Ovary (tissue), 9 donors: Measurements from ENCODE around the gene SPATA16. TPM values are rescaled to one million over a fixed set of nuclear protein-coding genes. Genes with fewer than 3 reads are reported as not detected.

Experiments used
- DNase-seq, 5 donors: peaks; one replicate each; pipeline ENCODE4 v3.0.0-alpha.2; 2019 to 2020
- H3K27ac ChIP-seq, 2 donors: fragments of 200-600 bp; one replicate each; pipeline versions ENCODE4 v1.5.1 to v1.8.0; 2019 to 2022
- H3K27me3 ChIP-seq: fragments of 200-600 bp; one replicate; pipeline ENCODE4 v1.8.0; 2022
- H3K36me3 ChIP-seq: fragments of 200-600 bp; sonication (generic); one replicate; pipeline ENCODE4 v1.5.1; 2019
- H3K4me1 ChIP-seq: one replicate; pipeline ENCODE4 v1.8.1; 2013; ENCODE audit warnings: mild to moderate bottlenecking, moderate library complexity; ENCODE audit not compliant: insufficient read depth
- H3K4me3 ChIP-seq: fragments of 200-600 bp; sonication (generic); one replicate; pipeline ENCODE4 v1.5.1; 2017
- H3K9me3 ChIP-seq, 2 donors: fragments of 200-600 bp in 1 of 2; sonication (generic) in 1 of 2; one replicate each; pipeline versions ENCODE4 v1.5.1 to v1.8.1; 2013 to 2019; ENCODE audit warnings: mild to moderate bottlenecking in 1 of 2, moderate library complexity in 1 of 2
- CTCF ChIP-seq, 3 donors: fragments of 450-650 bp in 2 of 3; fragments of 200-600 bp in 1 of 3; IDR thresholded peaks; one replicate each; pipeline versions ENCODE4 v1.5.1 to v1.8.0; 2016 to 2022; ENCODE audit warnings: antibody characterized with exemption in 3 of 3, mild to moderate bottlenecking in 1 of 3
- EP300 ChIP-seq: sonication (generic); formaldehyde crosslinking; IDR thresholded peaks from one replicate; pipeline ENCODE4 v1.6.1; 2017; ENCODE audit warnings: antibody characterized with exemption
- POLR2A ChIP-seq: fragments of 450-650 bp; IDR thresholded peaks from one replicate; pipeline ENCODE4 v1.6.1; 2017; ENCODE audit warnings: antibody characterized with exemption, mild to moderate bottlenecking, moderate library complexity
- WGBS, 3 donors: extraction: QIAGEN DNeasy Blood & Tissue Kit in 1 of 3; methylation state at CpG; one replicate each; pipeline versions ENCODE4 v1.1.5 to v1.1.7; 2013 to 2017; 5-methylcytosine and 5-hydroxymethylcytosine counted together
- intact Hi-C, 4 donors: fragments of 100-400 bp; cut with DNase I; formaldehyde crosslinking; loops; one replicate each; pipeline versions ENCODE4 v1.11.0 to v1.15.1; 2022 to 2023
- polyA plus RNA-seq, 2 donors: library from polyadenylated mRNA; stranded (reverse); fragments of 200-250 nt in 1 of 2; fragments of 350-450 nt in 1 of 2; fragmentation: Illumina TruSeq in 1 of 2; extraction: RNeasy Lipid Tissue Mini Kit (QIAGEN cat#74804) in 1 of 2; gene quantifications; one replicate each; pipeline ENCODE4 v1.2.3, GENCODE V29; 2013 to 2014
- total RNA-seq, 7 donors: library from RNA; depleted of rRNA in 2 of 7; stranded (reverse); fragments of >200 nt in 2 of 7; fragmentation: NEBNext Ultra II Directional in 3 of 7; extraction: Animal tissue kit (Norgen Biotek cat#: 25700) in 3 of 7; gene quantifications; one replicate each; pipeline versions ENCODE4 v1.1.0 to v1.2.4, GENCODE V29; 2016 to 2023
- donor health status: DM: no; HTN: no; CAD: no; lungs with moderate emphysema.
- donor health status: DM: no; HTN: no; CAD: no.
- donor health status: Bipolar disorder and iron deficiency.
- donor health status: DM: yes; HTN: yes; CAD: no.
- donor health status: DM: no; HTN: no; CAD: no.
- donor health status: DM: yes; HTN: yes; CAD: no.

SPATA16 gene
- total and polyA plus RNA-seq, 9 donors = not detected

- no peaks in the 10 kb centered on the region for H3K36me3 ChIP-seq
- H3K27ac ChIP-seq = no peak overlapping the region
- TF ChIP-seq EP300 (no peak), POLR2A (no peak), CTCF (IDR thresholded peaks at IDR 0.05) (no peak)
- DNase-seq = no peak
- intact Hi-C loops = no loop called here
- H3K9me3 ChIP-seq = no peaks in the 10 kb centered on the region
- H3K4me1 ChIP-seq = no peaks in the 10 kb centered on the region
- H3K27me3 ChIP-seq = no peaks in the 10 kb centered on the region
- H3K4me3 ChIP-seq = no peak overlapping the region
These were observed 209.2 kb downstream of the SPATA16 start for GRCh38 chr3:172931746-172932285.

- Histone ChIP-seq H3K4me3 (no peak overlapping the region), H3K27ac (no peak overlapping the region), H3K9me3 (no peaks in the 10 kb centered on the region), H3K36me3 (no peaks in the 10 kb centered on the region), H3K4me1 (no peaks in the 10 kb centered on the region), H3K27me3 (no peaks in the 10 kb centered on the region)
- intact Hi-C loops = no loop called here
- DNase-seq = no peak
- TF ChIP-seq EP300 (no peak), POLR2A (no peak), CTCF (IDR thresholded peaks at IDR 0.05) (no peak)
- WGBS, 3 donors = 77 to 82% (median 80%) methylated on average over 1 of the region's 1 CpG
These were observed 211.6 kb downstream of the SPATA16 start for GRCh38 chr3:172929451-172929850.

- Histone ChIP-seq H3K27me3 (no peaks in the 10 kb centered on the region), H3K4me1 (no peaks in the 10 kb centered on the region), H3K9me3 (no peaks in the 10 kb centered on the region), H3K36me3 (no peaks in the 10 kb centered on the region), H3K27ac (no peak overlapping the region), H3K4me3 (no peak overlapping the region)
- no peak for DNase-seq
- no peak for TF ChIP-seq CTCF (IDR thresholded peaks at IDR 0.05)
- no peak for TF ChIP-seq EP300
- TF ChIP-seq POLR2A = no peak
- 84 to 93% (median 84%) methylated on average over 3 of the region's 3 CpGs for WGBS, 3 donors
- intact Hi-C loops = no loop called here
These were observed 216.5 kb downstream of the SPATA16 start for GRCh38 chr3:172924546-172924945.

GRCh38 chr3:172919297-172919683 is 221.7 kb downstream of the SPATA16 start:
- intact Hi-C loops = no loop called here
- Histone ChIP-seq H3K36me3 (no peaks in the 10 kb centered on the region), H3K27me3 (no peaks in the 10 kb centered on the region), H3K27ac (no peak overlapping the region), H3K4me1 (no peaks in the 10 kb centered on the region), H3K9me3 (no peaks in the 10 kb centered on the region), H3K4me3 (no peak overlapping the region)
- TF ChIP-seq POLR2A (no peak), EP300 (no peak), CTCF (IDR thresholded peaks at IDR 0.05) (no peak)
- WGBS, 3 donors = 73 to 81% (median 79%) methylated on average over 2 of the region's 2 CpGs
- no peak for DNase-seq
